WTC11 (cell line): ENCODE measurements around the gene YTHDC1. TPM values are rescaled to one million over a fixed set of nuclear protein-coding genes. Genes with fewer than 3 reads are reported as not detected.

Experiments
- ATAC-seq: fragments of 200-7000 bp; cut with Tn5 transposase; 2 replicates; pipeline ENCODE4 v1.10.0; 2021; ENCODE audit warnings: mild to moderate bottlenecking, moderate library complexity
- CTCF ChIA-PET: fragments of 300-600 bp; sonication (Branson Sonifier 250); formaldehyde crosslinking; loops from one replicate; lab custom pipeline; 2021; ENCODE audit warnings: antibody characterized with exemption; lab: Charles Lee
- POLR2A ChIA-PET: fragments of 350-600 bp; sonication (Branson Sonifier 250); formaldehyde crosslinking; loops from one replicate; lab custom pipeline; 2021; ENCODE audit warnings: antibody characterized with exemption; lab: Charles Lee
- DNase-seq: peaks from one replicate; pipeline ENCODE4 v3.0.0; 2021; ENCODE audit warnings: low spot score
- H3K27ac Mint-ChIP-seq: 2 replicates; pipeline ENCODE4 v1.8.0; 2021; ENCODE audit warnings: mixed read lengths
- H3K27me3 Mint-ChIP-seq: 2 replicates; pipeline ENCODE4 v1.8.0; 2021; ENCODE audit warnings: low read depth, mild to moderate bottlenecking, moderate library complexity, mixed read lengths
- H3K36me3 Mint-ChIP-seq: 2 replicates; pipeline ENCODE4 v1.8.0; 2021; ENCODE audit warnings: mixed read lengths
- H3K4me1 Mint-ChIP-seq: 2 replicates; pipeline ENCODE4 v1.8.0; 2022; ENCODE audit warnings: mixed read lengths
- H3K4me3 Mint-ChIP-seq: 2 replicates; pipeline ENCODE4 v1.8.0; 2021; ENCODE audit warnings: mild to moderate bottlenecking, moderate library complexity, mixed read lengths
- H3K9me3 Mint-ChIP-seq: 2 replicates; pipeline ENCODE4 v1.8.0; 2021; ENCODE audit warnings: mixed read lengths
- CREM ChIP-seq: sonication (generic); formaldehyde crosslinking; IDR thresholded peaks from 2 replicates; pipeline ENCODE4 v1.8.1; 2022; ENCODE audit warnings: mild to moderate bottlenecking, missing genetic modification reagents, moderate library complexity
- ELF4 ChIP-seq: sonication (generic); formaldehyde crosslinking; IDR thresholded peaks from 2 replicates; pipeline ENCODE4 v1.8.1; 2022; ENCODE audit warnings: low read depth, mild to moderate bottlenecking, moderate library complexity, missing genetic modification reagents
- GRHL2 ChIP-seq: fragments of 250-450 bp; sonication (Bioruptor Pico); IDR thresholded peaks from 2 replicates; pipeline ENCODE4 v1.8.0; 2022; ENCODE audit warnings: mild to moderate bottlenecking, moderate library complexity; ENCODE audit not compliant: insufficient replicate concordance, severe bottlenecking
- KAT7 ChIP-seq: sonication (generic); formaldehyde crosslinking; IDR thresholded peaks from 2 replicates; pipeline ENCODE4 v1.8.1; 2023; ENCODE audit warnings: missing genetic modification reagents, mild to moderate bottlenecking, borderline replicate concordance
- MXD4 ChIP-seq: fragments of 250-450 bp; sonication (Bioruptor Pico); IDR thresholded peaks from 2 replicates; pipeline ENCODE4 v1.8.0; 2021; ENCODE audit warnings: mild to moderate bottlenecking, moderate library complexity, borderline replicate concordance
- MYBL2 ChIP-seq: sonication (generic); formaldehyde crosslinking; IDR thresholded peaks from 2 replicates; pipeline ENCODE4 v1.8.1; 2023; ENCODE audit warnings: mild to moderate bottlenecking, moderate library complexity, missing genetic modification reagents
- NFATC4 ChIP-seq: fragments of 250-450 bp; sonication (Bioruptor Pico); IDR thresholded peaks from 2 replicates; pipeline ENCODE4 v1.9.0; 2021; ENCODE audit warnings: mild to moderate bottlenecking
- PRRX2 ChIP-seq: fragments of 250-450 bp; sonication (Bioruptor Pico); IDR thresholded peaks from 2 replicates; pipeline ENCODE4 v1.8.0; 2021; ENCODE audit warnings: mild to moderate bottlenecking
- RELA ChIP-seq: sonication (generic); formaldehyde crosslinking; IDR thresholded peaks from 2 replicates; pipeline ENCODE4 v1.8.1; 2022; ENCODE audit warnings: missing genetic modification reagents, mild to moderate bottlenecking, borderline replicate concordance
- RORB ChIP-seq: fragments of 250-450 bp; sonication (Bioruptor Pico); IDR thresholded peaks from 2 replicates; pipeline ENCODE4 v1.9.0; 2021; ENCODE audit warnings: mild to moderate bottlenecking
- SOX15 ChIP-seq: fragments of 250-450 bp; sonication (Bioruptor Pico); IDR thresholded peaks from 2 replicates; pipeline ENCODE4 v1.9.0; 2021; ENCODE audit warnings: mild to moderate bottlenecking
- ZNF219 ChIP-seq: sonication (generic); formaldehyde crosslinking; IDR thresholded peaks from 2 replicates; pipeline ENCODE4 v1.8.0; 2023; ENCODE audit warnings: missing genetic modification reagents, mild to moderate bottlenecking, borderline replicate concordance
- ZNF232 ChIP-seq: sonication (generic); formaldehyde crosslinking; IDR thresholded peaks from 2 replicates; pipeline ENCODE4 v1.8.0; 2022; ENCODE audit warnings: mild to moderate bottlenecking, missing genetic modification reagents
- ZNF423 ChIP-seq: fragments of 250-450 bp; sonication (Bioruptor Pico); IDR thresholded peaks from 2 replicates; pipeline ENCODE4 v2.1.2; 2022; ENCODE audit warnings: mild to moderate bottlenecking, moderate library complexity
- total RNA-seq: library from RNA; stranded (reverse); gene quantifications from 3 replicates; pipeline ENCODE4 v1.2.3, GENCODE V29; 2021
- TF ChIP-seq, protein P1 (sequence below): fragments of 250-450 bp; sonication (Bioruptor Pico); IDR thresholded peaks from 2 replicates; pipeline ENCODE4 v1.9.0; 2021; ENCODE audit warnings: mild to moderate bottlenecking, borderline replicate concordance
- TF ChIP-seq, protein P2 (sequence below): sonication (generic); formaldehyde crosslinking; IDR thresholded peaks from 2 replicates; pipeline ENCODE4 v1.8.0; 2022; ENCODE audit warnings: missing genetic modification reagents
- TF ChIP-seq, protein P3 (sequence below): sonication (generic); formaldehyde crosslinking; IDR thresholded peaks from 2 replicates; pipeline ENCODE4 v1.8.0; 2022; ENCODE audit warnings: mild to moderate bottlenecking, missing genetic modification reagents
- TF ChIP-seq, protein P4 (sequence below): sonication (generic); formaldehyde crosslinking; IDR thresholded peaks from 2 replicates; pipeline ENCODE4 v1.8.1; 2023; ENCODE audit warnings: mild to moderate bottlenecking, moderate library complexity, missing genetic modification reagents
- TF ChIP-seq, protein P5 (sequence below): fragments of 250-450 bp; sonication (Bioruptor Pico); IDR thresholded peaks from 2 replicates; pipeline ENCODE4 v1.9.0; 2021; ENCODE audit warnings: mild to moderate bottlenecking
- TF ChIP-seq, protein P6 (sequence below): sonication (generic); formaldehyde crosslinking; IDR thresholded peaks from 2 replicates; pipeline ENCODE4 v1.8.1; 2023; ENCODE audit warnings: mild to moderate bottlenecking, missing genetic modification reagents
- TF ChIP-seq, protein P7 (sequence below): sonication (generic); formaldehyde crosslinking; IDR thresholded peaks from 2 replicates; pipeline ENCODE4 v1.8.0; 2023; ENCODE audit warnings: mild to moderate bottlenecking, missing genetic modification reagents

The YTHDC1 gene
- total RNA-seq, 1 experiment from 2014 or later, result 118 TPM

DNA sequence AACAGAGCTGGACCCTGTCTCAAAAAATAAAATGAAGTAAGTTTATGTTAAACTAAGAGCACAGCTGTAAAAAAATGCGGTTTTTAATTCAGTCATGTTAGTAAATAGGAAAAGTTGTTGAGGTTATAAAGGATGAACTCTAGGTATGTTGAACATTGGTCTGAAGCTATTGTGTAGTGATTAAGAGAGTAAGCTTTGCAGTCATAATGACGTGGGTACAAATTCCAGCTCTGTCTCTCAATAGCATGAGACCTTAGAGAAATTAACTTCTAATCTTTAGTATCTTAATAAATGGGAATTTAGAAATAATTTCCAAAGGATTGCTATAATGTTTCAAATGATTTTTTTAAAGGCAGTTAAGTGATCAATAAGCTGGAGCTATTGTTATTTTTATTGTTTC, 2.9 kb upstream of the YTHDC1 start:
- Mint-ChIP-seq H3K27me3 (no peaks in the 10 kb centered on the region; the same call in 1 of the 2 replicates), H3K27ac (no peak overlapping the region), H3K4me3 (no peak overlapping the region), H3K36me3 (peaks cover 8% of the 10 kb centered on the region), H3K9me3 (peaks cover 4% of the 10 kb centered on the region; the same call in 1 of the 2 replicates), H3K4me1 (peaks cover 16% of the 10 kb centered on the region; the same call in 1 of the 2 replicates)
- DNase-seq, result no peak
- ChIA-PET CTCF (interaction anchor here (0.8 kb wide), 1 partner anchor 23 kb away, joined by 4 read pairs; no protein-coding TSS in a partner anchor), POLR2A (no interaction called here)
- no peak for ATAC-seq
- no peak for TF ChIP-seq ZNF423 (CRISPR knock-in tag)
- TF ChIP-seq RORB, result no peak
- TF ChIP-seq ZNF232 (CRISPR knock-in tag), result no peak
- TF ChIP-seq GRHL2 (CRISPR knock-in tag), result no peak
- TF ChIP-seq, protein P1, sequence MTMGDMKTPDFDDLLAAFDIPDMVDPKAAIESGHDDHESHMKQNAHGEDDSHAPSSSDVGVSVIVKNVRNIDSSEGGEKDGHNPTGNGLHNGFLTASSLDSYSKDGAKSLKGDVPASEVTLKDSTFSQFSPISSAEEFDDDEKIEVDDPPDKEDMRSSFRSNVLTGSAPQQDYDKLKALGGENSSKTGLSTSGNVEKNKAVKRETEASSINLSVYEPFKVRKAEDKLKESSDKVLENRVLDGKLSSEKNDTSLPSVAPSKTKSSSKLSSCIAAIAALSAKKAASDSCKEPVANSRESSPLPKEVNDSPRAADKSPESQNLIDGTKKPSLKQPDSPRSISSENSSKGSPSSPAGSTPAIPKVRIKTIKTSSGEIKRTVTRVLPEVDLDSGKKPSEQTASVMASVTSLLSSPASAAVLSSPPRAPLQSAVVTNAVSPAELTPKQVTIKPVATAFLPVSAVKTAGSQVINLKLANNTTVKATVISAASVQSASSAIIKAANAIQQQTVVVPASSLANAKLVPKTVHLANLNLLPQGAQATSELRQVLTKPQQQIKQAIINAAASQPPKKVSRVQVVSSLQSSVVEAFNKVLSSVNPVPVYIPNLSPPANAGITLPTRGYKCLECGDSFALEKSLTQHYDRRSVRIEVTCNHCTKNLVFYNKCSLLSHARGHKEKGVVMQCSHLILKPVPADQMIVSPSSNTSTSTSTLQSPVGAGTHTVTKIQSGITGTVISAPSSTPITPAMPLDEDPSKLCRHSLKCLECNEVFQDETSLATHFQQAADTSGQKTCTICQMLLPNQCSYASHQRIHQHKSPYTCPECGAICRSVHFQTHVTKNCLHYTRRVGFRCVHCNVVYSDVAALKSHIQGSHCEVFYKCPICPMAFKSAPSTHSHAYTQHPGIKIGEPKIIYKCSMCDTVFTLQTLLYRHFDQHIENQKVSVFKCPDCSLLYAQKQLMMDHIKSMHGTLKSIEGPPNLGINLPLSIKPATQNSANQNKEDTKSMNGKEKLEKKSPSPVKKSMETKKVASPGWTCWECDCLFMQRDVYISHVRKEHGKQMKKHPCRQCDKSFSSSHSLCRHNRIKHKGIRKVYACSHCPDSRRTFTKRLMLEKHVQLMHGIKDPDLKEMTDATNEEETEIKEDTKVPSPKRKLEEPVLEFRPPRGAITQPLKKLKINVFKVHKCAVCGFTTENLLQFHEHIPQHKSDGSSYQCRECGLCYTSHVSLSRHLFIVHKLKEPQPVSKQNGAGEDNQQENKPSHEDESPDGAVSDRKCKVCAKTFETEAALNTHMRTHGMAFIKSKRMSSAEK (CRISPR knock-in tag), result no peak
- TF ChIP-seq MXD4 (CRISPR knock-in tag), result no peak

DNA sequence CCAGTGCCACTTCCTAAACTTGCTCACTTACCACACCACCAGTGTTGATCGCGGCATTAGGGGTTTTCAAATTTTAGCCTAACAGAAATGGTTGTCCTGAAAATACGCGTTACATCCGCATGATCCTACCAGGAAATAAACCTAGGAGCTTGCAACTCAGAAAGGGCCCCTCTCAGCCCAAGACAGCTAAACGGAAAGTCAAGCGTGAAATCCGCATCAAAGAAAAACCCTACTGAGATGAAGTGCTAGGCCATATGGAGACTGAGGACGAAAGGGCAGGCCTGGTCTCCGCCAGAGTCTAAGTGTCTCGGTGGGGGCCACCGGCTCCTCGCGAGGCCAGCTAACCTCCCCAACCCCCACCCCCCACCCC, 626 bp downstream of the YTHDC1 start:
- Mint-ChIP-seq H3K4me3 (peak overlapping the region; percentile 94), H3K36me3 (peaks cover 13% of the 10 kb centered on the region), H3K4me1 (peaks cover 42% of the 10 kb centered on the region), H3K9me3 (no peaks in the 10 kb centered on the region), H3K27me3 (no peaks in the 10 kb centered on the region; the same call in 1 of the 2 replicates), H3K27ac (peak overlapping the region; percentile 94)
- POLR2A ChIA-PET, result interaction anchor here (1.0 to 1.2 kb wide), 2 partner anchors 58 to 60 kb away, joined by 3 to 5 read pairs; no protein-coding TSS in a partner anchor
- ATAC-seq (peak; percentile 1; the same call in 1 of the 2 replicates), DNase-seq (no peak)
- CTCF ChIA-PET, result interaction anchor here (1.1 to 1.7 kb wide), 2 partner anchors 27 to 77 kb away, joined by 3 to 4 read pairs; no protein-coding TSS in a partner anchor
- TF ChIP-seq PRRX2 (no peak), NFATC4 (CRISPR knock-in tag) (no peak), ZNF219 (CRISPR knock-in tag) (no peak), ELF4 (CRISPR knock-in tag) (no peak), KAT7 (CRISPR knock-in tag) (no peak), RELA (CRISPR knock-in tag) (no peak), CREM (CRISPR knock-in tag) (no peak), RORB (no peak), SOX15 (no peak), MYBL2 (CRISPR knock-in tag) (no peak)
- TF ChIP-seq, protein P2, sequence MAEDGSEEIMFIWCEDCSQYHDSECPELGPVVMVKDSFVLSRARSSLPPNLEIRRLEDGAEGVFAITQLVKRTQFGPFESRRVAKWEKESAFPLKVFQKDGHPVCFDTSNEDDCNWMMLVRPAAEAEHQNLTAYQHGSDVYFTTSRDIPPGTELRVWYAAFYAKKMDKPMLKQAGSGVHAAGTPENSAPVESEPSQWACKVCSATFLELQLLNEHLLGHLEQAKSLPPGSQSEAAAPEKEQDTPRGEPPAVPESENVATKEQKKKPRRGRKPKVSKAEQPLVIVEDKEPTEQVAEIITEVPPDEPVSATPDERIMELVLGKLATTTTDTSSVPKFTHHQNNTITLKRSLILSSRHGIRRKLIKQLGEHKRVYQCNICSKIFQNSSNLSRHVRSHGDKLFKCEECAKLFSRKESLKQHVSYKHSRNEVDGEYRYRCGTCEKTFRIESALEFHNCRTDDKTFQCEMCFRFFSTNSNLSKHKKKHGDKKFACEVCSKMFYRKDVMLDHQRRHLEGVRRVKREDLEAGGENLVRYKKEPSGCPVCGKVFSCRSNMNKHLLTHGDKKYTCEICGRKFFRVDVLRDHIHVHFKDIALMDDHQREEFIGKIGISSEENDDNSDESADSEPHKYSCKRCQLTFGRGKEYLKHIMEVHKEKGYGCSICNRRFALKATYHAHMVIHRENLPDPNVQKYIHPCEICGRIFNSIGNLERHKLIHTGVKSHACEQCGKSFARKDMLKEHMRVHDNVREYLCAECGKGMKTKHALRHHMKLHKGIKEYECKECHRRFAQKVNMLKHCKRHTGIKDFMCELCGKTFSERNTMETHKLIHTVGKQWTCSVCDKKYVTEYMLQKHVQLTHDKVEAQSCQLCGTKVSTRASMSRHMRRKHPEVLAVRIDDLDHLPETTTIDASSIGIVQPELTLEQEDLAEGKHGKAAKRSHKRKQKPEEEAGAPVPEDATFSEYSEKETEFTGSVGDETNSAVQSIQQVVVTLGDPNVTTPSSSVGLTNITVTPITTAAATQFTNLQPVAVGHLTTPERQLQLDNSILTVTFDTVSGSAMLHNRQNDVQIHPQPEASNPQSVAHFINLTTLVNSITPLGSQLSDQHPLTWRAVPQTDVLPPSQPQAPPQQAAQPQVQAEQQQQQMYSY (CRISPR knock-in tag), result no peak
- TF ChIP-seq, protein P3, sequence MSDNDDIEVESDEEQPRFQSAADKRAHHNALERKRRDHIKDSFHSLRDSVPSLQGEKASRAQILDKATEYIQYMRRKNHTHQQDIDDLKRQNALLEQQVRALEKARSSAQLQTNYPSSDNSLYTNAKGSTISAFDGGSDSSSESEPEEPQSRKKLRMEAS, result no peak
- TF ChIP-seq, protein P4, sequence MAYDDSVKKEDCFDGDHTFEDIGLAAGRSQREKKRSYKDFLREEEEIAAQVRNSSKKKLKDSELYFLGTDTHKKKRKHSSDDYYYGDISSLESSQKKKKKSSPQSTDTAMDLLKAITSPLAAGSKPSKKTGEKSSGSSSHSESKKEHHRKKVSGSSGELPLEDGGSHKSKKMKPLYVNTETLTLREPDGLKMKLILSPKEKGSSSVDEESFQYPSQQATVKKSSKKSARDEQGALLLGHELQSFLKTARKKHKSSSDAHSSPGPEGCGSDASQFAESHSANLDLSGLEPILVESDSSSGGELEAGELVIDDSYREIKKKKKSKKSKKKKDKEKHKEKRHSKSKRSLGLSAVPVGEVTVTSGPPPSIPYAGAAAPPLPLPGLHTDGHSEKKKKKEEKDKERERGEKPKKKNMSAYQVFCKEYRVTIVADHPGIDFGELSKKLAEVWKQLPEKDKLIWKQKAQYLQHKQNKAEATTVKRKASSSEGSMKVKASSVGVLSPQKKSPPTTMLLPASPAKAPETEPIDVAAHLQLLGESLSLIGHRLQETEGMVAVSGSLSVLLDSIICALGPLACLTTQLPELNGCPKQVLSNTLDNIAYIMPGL, result no peak
- TF ChIP-seq, protein P5, sequence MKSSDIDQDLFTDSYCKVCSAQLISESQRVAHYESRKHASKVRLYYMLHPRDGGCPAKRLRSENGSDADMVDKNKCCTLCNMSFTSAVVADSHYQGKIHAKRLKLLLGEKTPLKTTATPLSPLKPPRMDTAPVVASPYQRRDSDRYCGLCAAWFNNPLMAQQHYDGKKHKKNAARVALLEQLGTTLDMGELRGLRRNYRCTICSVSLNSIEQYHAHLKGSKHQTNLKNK (CRISPR knock-in tag), result no peak
- TF ChIP-seq, protein P6, sequence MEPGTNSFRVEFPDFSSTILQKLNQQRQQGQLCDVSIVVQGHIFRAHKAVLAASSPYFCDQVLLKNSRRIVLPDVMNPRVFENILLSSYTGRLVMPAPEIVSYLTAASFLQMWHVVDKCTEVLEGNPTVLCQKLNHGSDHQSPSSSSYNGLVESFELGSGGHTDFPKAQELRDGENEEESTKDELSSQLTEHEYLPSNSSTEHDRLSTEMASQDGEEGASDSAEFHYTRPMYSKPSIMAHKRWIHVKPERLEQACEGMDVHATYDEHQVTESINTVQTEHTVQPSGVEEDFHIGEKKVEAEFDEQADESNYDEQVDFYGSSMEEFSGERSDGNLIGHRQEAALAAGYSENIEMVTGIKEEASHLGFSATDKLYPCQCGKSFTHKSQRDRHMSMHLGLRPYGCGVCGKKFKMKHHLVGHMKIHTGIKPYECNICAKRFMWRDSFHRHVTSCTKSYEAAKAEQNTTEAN (CRISPR knock-in tag), result no peak
- TF ChIP-seq, protein P7, sequence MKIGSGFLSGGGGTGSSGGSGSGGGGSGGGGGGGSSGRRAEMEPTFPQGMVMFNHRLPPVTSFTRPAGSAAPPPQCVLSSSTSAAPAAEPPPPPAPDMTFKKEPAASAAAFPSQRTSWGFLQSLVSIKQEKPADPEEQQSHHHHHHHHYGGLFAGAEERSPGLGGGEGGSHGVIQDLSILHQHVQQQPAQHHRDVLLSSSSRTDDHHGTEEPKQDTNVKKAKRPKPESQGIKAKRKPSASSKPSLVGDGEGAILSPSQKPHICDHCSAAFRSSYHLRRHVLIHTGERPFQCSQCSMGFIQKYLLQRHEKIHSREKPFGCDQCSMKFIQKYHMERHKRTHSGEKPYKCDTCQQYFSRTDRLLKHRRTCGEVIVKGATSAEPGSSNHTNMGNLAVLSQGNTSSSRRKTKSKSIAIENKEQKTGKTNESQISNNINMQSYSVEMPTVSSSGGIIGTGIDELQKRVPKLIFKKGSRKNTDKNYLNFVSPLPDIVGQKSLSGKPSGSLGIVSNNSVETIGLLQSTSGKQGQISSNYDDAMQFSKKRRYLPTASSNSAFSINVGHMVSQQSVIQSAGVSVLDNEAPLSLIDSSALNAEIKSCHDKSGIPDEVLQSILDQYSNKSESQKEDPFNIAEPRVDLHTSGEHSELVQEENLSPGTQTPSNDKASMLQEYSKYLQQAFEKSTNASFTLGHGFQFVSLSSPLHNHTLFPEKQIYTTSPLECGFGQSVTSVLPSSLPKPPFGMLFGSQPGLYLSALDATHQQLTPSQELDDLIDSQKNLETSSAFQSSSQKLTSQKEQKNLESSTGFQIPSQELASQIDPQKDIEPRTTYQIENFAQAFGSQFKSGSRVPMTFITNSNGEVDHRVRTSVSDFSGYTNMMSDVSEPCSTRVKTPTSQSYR (CRISPR knock-in tag), result no peak
